Activated T-helper 1 cell treated with anti-CD3 and anti-CD28 coated beads, Interleukin-12 subunit alpha, Interleukin-12 subunit beta, Interleukin-2, Interleukin-4 antibody, amounts not matched to agents 30 ng/mL and 10 ng/mL and 1 ng/mL, durations not matched to agents 14 hours and 24 hours and 36 hours (primary cell): ENCODE measurements around the gene COIL. TPM values are rescaled to one million over a fixed set of nuclear protein-coding genes. Genes with fewer than 3 reads are reported as not detected.
"Not testable (repeated sequence)": the region's sequence is repeated elsewhere in the genome, so short reads cannot be mapped to it uniquely, and the experiment has no call there.

Experiments
- DNase-seq: peaks from one replicate; pipeline ENCODE4 v3.0.0; 2021; ENCODE audit warnings: low spot score
- H3K27ac Mint-ChIP-seq: one replicate; pipeline ENCODE4 v1.8.0; 2021; ENCODE audit warnings: mild to moderate bottlenecking, mixed read lengths
- H3K27me3 Mint-ChIP-seq: one replicate; pipeline ENCODE4 v1.8.0; 2022; ENCODE audit warnings: mild to moderate bottlenecking, moderate library complexity, mixed read lengths; ENCODE audit not compliant: insufficient read depth
- H3K36me3 Mint-ChIP-seq: one replicate; pipeline ENCODE4 v1.8.0; 2021; ENCODE audit warnings: low read depth, mixed read lengths
- H3K4me1 Mint-ChIP-seq: one replicate; pipeline ENCODE4 v1.8.0; 2021; ENCODE audit warnings: low read depth, mixed read lengths
- H3K4me3 Mint-ChIP-seq: one replicate; pipeline ENCODE4 v1.8.0; 2021; ENCODE audit warnings: mild to moderate bottlenecking, moderate library complexity, mixed read lengths
- H3K9me3 Mint-ChIP-seq: one replicate; pipeline ENCODE4 v1.8.0; 2021; ENCODE audit warnings: mixed read lengths
- intact Hi-C: fragments of 100-400 bp; cut with micrococcal nuclease; formaldehyde crosslinking; loops from one replicate; pipeline ENCODE4 v1.15.1; 2024
- total RNA-seq: library from RNA; stranded (reverse); gene quantifications from 2 replicates; pipeline ENCODE4 v1.2.3, GENCODE V29; 2022

The COIL gene
- total RNA-seq, 1 donor from 2014 or later: 21.0 TPM

DNA sequence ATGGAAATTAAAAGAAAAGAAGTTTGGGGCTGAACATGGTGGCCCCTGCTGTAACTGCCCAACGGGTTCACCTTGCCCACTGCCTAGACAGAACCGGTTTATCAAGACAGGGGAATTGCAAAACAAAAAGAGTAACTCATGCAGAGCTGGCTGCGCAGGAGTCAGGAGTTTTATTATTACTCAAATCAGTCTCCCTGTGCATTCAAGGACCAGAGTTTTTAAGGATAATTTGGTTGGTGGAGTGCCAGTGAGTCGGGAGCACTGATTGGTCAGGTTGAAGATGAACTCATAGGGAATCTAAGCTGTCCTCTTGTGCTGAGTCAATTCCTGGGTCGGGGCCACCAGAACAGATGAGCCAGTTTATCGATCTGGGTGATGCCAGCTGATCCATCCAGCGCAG, 12.7 kb upstream of the COIL start:
- H3K9me3 Mint-ChIP-seq: no peaks in the 10 kb centered on the region
- H3K4me3 Mint-ChIP-seq: no peak overlapping the region
- intact Hi-C loops: no loop called here
- no peak overlapping the region for H3K27ac Mint-ChIP-seq
- H3K27me3 Mint-ChIP-seq: peaks cover 48% of the 10 kb centered on the region
- peaks cover 10% of the 10 kb centered on the region for H3K4me1 Mint-ChIP-seq
- DNase-seq: no peak
- H3K36me3 Mint-ChIP-seq: peaks cover 2% of the 10 kb centered on the region

DNA sequence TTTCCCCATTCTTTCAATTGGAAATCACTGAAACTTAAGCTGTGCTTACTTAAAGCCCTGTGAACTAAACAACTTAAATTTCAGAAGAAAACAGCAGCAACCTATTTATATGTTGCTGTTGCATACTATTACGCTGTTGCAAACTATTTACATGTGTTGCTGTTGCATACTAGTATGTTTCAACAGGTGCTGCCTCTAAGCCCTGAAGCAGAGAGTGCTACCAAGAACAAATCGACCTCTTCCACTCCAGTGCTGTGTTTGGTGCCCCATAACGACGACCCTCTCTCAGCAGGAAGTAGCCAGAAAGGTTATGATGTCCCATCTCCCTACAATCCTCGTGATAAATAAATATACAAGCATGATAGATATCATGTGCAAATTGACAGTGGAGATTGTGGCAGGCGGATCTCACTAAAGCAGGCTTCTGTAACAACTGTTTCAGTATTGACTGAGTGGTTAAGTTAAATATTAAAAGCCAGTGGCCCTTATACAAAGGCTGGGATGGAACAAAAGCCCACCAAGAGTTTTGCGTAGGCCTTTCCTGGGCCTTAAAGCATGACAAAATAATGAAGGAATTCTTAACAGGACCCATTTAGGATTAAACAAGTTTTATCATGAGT, 11.4 kb upstream of the COIL start:
- H3K4me3 Mint-ChIP-seq: no peak overlapping the region
- H3K27me3 Mint-ChIP-seq: peaks cover 49% of the 10 kb centered on the region
- intact Hi-C loops: no loop called here
- DNase-seq: no peak
- no peaks in the 10 kb centered on the region for H3K36me3 Mint-ChIP-seq
- H3K9me3 Mint-ChIP-seq: no peaks in the 10 kb centered on the region
- no peak overlapping the region for H3K27ac Mint-ChIP-seq
- no peaks in the 10 kb centered on the region for H3K4me1 Mint-ChIP-seq

DNA sequence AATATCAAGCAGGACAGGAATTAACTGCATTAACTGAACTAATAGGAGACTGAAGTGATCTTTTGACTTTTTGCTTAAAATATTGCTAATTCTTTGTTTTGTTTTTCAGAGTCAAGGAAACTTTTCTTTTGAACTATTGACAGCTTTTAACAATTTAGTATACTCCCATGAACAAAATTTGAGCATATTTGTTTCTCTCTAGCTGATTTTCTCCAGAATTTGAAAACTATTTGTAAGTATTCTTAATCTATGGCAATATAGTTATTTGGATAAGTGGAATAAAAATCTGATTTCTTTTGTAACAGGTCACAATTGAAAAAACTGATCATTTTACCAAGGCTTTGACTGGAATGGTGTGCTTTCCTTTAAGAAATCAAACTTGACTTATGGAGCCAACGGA, 10.1 kb upstream of the COIL start:
- Mint-ChIP-seq H3K27me3 (peaks cover 38% of the 10 kb centered on the region), H3K4me1 (no peaks in the 10 kb centered on the region), H3K9me3 (no peaks in the 10 kb centered on the region), H3K36me3 (no peaks in the 10 kb centered on the region), H3K4me3 (no peak overlapping the region), H3K27ac (no peak overlapping the region)
- DNase-seq: no peak
- intact Hi-C loops: no loop called here

DNA sequence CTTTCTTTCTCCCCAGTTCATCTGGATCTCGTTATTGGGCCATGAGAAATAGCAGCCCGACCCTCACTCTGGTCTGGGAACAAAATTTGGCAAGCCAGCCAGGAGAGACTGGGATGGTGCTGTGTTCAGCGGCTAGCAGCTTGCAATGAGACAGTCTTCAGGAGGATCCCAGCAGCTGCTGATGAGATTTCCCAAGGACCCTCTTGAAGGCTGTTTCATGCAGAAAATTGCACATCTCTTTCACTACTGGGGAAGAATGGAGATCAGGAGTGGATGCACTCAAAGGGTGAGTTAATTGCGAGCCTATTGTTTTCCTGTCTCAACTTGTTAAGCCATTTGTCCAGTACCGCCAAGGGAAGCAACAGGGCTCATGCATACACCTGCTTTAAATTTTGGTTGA, 5.5 kb upstream of the COIL start:
- Mint-ChIP-seq H3K4me3 (no peak overlapping the region), H3K9me3 (no peaks in the 10 kb centered on the region), H3K27me3 (peaks cover 13% of the 10 kb centered on the region), H3K27ac (no peak overlapping the region), H3K36me3 (no peaks in the 10 kb centered on the region), H3K4me1 (no peaks in the 10 kb centered on the region)
- no peak for DNase-seq
- intact Hi-C loops: no loop called here

DNA sequence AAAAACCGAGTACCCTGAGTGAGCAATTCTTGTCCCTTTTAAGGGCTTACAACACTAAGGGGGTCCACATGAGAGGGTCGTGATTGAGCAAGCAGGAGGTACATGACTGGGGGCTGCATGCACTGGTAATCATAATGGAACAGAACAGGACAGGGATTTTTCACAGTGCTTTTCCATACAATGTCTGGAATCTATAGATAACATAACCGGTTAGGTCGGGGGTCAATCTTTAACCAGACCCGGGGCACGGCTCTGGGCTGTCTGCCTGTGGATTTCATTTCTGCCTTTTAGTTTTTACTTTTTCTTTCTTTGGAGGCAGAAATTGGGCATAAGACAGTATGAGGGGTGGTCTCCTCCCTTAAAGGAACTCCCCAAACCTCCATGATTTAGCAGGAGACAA, 4.8 kb upstream of the COIL start:
- H3K36me3 Mint-ChIP-seq, H3K4me3 Mint-ChIP-seq, DNase-seq, H3K27ac Mint-ChIP-seq, H3K27me3 Mint-ChIP-seq, intact Hi-C loops, H3K9me3 Mint-ChIP-seq, H3K4me1 Mint-ChIP-seq: not testable (repeated sequence)

DNA sequence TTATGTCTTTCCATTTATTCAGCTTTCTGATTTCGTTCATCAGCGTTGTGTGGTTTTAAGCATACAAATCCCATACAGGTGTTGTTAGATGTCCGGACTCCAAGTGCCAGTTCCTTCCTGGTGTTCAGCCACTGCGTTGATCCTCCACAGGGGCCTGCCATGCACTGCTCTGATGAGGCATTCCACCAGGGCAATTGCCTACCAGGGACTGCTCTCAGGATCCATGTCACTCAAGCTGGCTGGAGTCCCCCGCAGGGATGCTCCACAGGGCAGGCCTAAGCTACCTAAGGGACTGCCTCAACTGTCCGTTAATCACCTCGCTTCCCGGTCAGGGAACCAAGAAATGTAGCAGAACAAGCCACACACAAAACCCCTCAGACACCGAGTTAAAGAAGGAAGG, 4.4 kb upstream of the COIL start:
- H3K4me1 Mint-ChIP-seq, intact Hi-C loops, H3K9me3 Mint-ChIP-seq, H3K36me3 Mint-ChIP-seq, H3K27ac Mint-ChIP-seq, H3K27me3 Mint-ChIP-seq, DNase-seq, H3K4me3 Mint-ChIP-seq: not testable (repeated sequence)

DNA sequence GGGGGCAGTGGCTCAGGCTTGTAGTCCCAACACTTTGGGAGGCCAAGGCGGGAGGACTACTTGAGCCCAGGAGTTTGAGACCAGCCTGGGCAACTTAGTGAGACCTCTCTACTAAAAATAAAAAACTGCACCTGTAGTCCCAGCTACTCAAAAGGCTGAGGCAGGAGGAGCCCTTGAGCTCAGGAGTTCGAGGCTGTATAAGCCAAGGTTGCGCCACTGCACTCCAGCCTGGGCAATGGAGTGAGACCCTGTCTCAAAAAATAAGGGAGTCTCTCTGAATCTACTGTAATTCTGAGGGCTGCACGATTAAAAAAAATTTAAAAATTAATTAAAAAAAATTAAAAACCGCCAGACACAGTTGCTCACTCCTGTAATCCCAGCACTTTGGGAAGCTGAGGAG, 3.9 kb downstream of the COIL start:
- Mint-ChIP-seq H3K4me1 (peaks cover 22% of the 10 kb centered on the region), H3K36me3 (peaks cover 2% of the 10 kb centered on the region), H3K27ac (no peak overlapping the region), H3K9me3 (no peaks in the 10 kb centered on the region), H3K4me3 (no peak overlapping the region), H3K27me3 (no peaks in the 10 kb centered on the region)
- DNase-seq: no peak
- intact Hi-C loops: no loop called here

DNA sequence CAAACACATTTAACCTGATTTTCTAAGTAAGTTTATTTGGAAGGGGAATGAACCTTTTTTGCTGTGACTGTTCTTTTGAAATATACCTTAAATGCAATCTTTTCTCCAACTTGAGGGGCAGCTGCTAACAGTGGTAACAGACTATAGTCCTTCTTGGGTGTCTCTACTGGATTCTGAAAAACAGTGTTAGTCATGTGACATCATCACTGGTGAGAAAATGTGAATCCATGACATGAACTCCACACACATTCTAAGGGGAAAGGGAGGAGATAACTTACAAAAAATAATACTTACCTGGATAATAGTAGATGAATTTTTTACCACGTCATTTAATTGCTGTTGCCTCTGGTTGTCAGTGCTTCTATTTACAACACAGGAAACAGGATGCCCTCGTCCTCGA, 11.3 kb downstream of the COIL start:
- Mint-ChIP-seq H3K36me3 (peaks cover 34% of the 10 kb centered on the region), H3K4me1 (peaks cover 16% of the 10 kb centered on the region), H3K9me3 (no peaks in the 10 kb centered on the region), H3K27ac (peak overlapping the region; percentile 18), H3K27me3 (no peaks in the 10 kb centered on the region), H3K4me3 (no peak overlapping the region)
- DNase-seq: no peak
- intact Hi-C loops: no loop called here

DNA sequence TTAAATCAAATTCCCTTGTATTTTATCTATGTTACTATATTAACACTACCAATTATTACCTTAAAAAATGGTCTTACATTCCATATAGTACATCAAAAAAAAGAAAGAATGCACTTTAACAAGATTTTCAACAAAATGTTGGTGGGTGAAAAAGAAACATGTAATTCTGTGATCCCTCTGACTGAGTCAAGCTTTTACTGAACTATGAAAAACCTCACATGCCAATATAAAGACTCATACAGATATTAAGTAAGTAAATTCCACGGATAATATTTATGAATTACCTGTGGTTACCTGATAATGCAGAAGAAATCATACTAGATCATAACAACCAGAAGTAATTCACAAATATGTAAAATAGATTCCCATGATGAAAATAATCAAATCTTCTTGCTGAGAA, 12.4 kb downstream of the COIL start:
- Mint-ChIP-seq H3K27me3 (no peaks in the 10 kb centered on the region), H3K4me3 (no peak overlapping the region), H3K36me3 (peaks cover 37% of the 10 kb centered on the region), H3K4me1 (peaks cover 16% of the 10 kb centered on the region), H3K9me3 (no peaks in the 10 kb centered on the region), H3K27ac (no peak overlapping the region)
- intact Hi-C loops: no loop called here
- DNase-seq: no peak

DNA sequence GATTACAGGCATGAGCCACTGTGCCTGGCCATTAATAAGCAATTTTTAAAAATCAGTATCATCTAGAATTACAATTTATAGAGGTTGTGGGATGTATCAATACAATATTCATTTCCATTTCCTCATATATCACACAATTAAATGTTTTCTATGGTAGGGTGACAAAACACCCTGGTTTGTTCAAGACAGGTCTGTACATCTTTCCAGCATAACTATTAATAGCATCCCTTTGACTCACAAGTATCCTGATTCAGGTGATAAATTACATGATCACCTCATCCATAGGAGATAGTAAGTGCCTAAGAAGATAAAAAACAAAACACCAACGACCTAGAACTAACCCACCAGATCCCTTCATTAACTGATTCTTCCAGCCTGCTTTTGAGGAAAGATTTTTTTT, 13.1 kb downstream of the COIL start:
- Mint-ChIP-seq H3K9me3 (no peaks in the 10 kb centered on the region), H3K4me3 (no peak overlapping the region), H3K27ac (no peak overlapping the region), H3K36me3 (peaks cover 43% of the 10 kb centered on the region), H3K27me3 (no peaks in the 10 kb centered on the region), H3K4me1 (peaks cover 16% of the 10 kb centered on the region)
- intact Hi-C loops: no loop called here
- DNase-seq: no peak

DNA sequence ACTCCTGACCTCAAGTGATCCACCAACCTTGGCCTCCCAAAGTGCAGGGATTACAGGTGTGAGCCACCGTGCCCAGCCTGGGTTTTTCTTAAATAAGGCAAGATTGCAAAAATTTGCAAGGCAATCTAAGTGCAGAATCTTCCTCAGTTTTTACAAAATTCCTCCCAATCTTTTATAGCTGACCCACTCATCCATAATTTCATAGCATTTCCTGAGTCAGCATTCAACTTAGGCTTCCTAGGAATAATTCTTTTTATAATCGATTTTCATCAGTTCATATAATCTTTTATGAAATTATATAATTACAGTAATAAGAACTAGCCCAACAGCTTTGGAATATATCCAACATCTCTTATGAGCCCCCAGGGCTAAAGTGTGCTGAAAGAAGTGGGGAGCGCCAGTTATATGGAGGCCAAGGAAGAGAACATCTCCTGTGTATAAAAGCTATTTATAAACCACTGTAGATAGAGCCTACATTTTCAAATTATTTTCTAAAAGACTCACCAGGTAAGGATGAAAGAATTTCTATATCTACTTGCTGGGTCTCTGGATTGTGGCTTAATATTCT, 14.8 kb downstream of the COIL start:
- no peaks in the 10 kb centered on the region for H3K9me3 Mint-ChIP-seq
- peaks cover 16% of the 10 kb centered on the region for H3K4me1 Mint-ChIP-seq
- H3K4me3 Mint-ChIP-seq: no peak overlapping the region
- H3K27me3 Mint-ChIP-seq: no peaks in the 10 kb centered on the region
- DNase-seq: no peak
- H3K27ac Mint-ChIP-seq: no peak overlapping the region
- intact Hi-C loops: no loop called here
- H3K36me3 Mint-ChIP-seq: peaks cover 50% of the 10 kb centered on the region

DNA sequence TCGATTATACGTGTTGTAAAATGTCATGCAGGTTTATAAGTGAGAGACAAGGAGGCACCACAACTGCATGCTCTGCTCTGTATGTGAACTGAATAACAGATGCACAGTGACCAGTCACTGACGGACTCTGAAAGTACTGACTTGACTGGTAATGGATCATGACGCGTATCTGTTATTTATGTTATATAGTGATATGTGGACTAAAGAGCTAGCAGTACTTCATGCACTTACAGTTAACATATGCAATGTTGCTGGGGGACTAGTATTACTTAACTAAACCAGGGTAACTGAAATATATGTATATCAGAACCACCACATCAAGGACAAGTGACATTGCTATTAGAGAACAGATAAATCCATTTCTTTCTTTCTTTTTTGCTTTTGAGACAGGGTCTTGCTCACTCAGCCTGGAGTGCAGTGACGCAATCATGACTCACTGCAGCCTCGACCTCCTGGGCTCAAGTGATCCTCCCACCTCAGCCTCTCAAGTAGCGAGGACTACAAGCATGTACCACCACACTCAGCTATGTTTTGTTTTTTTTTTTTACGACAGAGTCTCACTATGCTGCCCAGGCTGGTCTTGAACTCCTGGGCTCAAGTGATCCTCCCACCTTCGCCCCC, 17.2 kb downstream of the COIL start:
- no peaks in the 10 kb centered on the region for H3K27me3 Mint-ChIP-seq
- H3K9me3 Mint-ChIP-seq: no peaks in the 10 kb centered on the region
- peaks cover 4% of the 10 kb centered on the region for H3K4me1 Mint-ChIP-seq
- intact Hi-C loops: no loop called here
- peaks cover 41% of the 10 kb centered on the region for H3K36me3 Mint-ChIP-seq
- DNase-seq: no peak
- H3K27ac Mint-ChIP-seq: no peak overlapping the region
- no peak overlapping the region for H3K4me3 Mint-ChIP-seq

DNA sequence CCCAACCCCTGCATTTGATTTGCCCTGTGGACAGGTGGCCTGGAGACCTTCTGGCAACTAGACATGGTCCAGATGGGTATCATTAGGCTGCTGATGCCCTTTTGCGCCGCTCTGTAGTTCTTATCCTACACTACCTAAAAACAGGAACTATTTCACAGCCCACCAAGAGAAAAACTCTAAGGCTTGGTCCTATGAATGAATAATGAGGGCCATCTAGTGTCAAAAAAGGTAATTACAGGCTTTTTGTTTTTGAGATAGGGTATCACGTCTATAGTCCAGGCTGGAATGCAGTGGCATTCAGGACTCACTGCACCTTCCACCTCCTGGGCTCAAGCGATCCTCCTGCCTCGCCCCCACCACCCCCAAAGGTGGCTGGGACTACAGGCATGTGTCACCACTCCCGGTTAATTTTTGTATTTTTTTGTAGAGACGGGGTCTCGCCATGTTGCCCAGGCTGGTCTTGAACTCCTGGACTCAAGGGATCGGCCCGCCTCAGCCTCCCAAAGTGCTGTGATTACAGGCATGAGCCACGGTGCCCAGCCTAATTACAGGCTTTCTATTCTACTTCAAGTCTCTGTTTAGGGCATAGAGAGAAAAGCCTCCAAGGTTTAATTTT, 20.9 kb downstream of the COIL start:
- intact Hi-C loops: loop anchor here (1.0 to 2.0 kb wide), 5 partner anchors 21 to 121 kb away; partner anchors contain the start of genes COIL, DGKE and TRIM25
- Mint-ChIP-seq H3K4me3 (no peak overlapping the region), H3K27me3 (no peaks in the 10 kb centered on the region), H3K36me3 (peaks cover 46% of the 10 kb centered on the region), H3K4me1 (peaks cover 23% of the 10 kb centered on the region), H3K9me3 (no peaks in the 10 kb centered on the region), H3K27ac (peak overlapping the region; percentile 58)
- DNase-seq: no peak
